Measurements from ENCODE around the gene CCDC187.

DNA sequence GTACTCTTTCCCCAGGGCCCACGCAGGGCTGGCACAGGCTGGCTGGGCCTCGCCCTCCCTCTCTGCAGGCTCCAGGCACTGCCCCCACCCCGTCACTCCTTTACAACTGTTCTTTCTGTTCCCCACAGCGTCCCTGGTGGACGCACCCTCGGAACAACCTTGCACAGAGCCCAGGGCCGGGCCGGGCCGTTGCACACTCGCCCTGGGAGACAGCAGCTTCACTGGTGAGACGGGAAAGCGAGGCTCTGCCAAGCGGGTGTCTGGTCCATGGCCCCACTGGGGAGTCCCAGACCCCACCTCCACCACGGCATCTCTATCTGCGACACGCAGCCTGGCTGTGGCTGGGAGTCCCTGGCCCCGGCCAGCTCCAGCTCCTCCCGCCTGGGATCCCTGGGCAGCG lies 39.9 kb downstream of the CCDC187 start:
- TF ChIP-seq, protein P1, sequence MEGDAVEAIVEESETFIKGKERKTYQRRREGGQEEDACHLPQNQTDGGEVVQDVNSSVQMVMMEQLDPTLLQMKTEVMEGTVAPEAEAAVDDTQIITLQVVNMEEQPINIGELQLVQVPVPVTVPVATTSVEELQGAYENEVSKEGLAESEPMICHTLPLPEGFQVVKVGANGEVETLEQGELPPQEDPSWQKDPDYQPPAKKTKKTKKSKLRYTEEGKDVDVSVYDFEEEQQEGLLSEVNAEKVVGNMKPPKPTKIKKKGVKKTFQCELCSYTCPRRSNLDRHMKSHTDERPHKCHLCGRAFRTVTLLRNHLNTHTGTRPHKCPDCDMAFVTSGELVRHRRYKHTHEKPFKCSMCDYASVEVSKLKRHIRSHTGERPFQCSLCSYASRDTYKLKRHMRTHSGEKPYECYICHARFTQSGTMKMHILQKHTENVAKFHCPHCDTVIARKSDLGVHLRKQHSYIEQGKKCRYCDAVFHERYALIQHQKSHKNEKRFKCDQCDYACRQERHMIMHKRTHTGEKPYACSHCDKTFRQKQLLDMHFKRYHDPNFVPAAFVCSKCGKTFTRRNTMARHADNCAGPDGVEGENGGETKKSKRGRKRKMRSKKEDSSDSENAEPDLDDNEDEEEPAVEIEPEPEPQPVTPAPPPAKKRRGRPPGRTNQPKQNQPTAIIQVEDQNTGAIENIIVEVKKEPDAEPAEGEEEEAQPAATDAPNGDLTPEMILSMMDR (conservative IDR thresholded peaks at IDR 0.05), result no peak
- no peak for TF ChIP-seq ZFX (IDR thresholded peaks at IDR 0.05)
